A549 (cell line): ENCODE results near the gene PIGZ.

Experiments used
- KDM1A ChIP-seq: fragments of 200-600 bp; sonication (generic); IDR thresholded peaks from 2 replicates; pipeline ENCODE4 v1.6.1; 2016; ENCODE audit warnings: low read depth, mild to moderate bottlenecking
- MYC ChIP-seq: IDR thresholded peaks from 2 replicates; pipeline ENCODE4 v1.6.1; 2012; ENCODE audit warnings: mild to moderate bottlenecking, inconsistent platforms, low read length, improper control_type of control experiment, borderline replicate concordance
- RCOR1 ChIP-seq: fragments of 150-350 bp; IDR thresholded peaks from 2 replicates; pipeline ENCODE4 v1.6.1; 2014; ENCODE audit warnings: antibody characterized with exemption, low read length, low read depth
- ZFP36 ChIP-seq: fragments of 450-650 bp; IDR thresholded peaks from 2 replicates; pipeline ENCODE4 v1.6.1; 2014; ENCODE audit warnings: borderline replicate concordance; ENCODE audit not compliant: partially characterized antibody
- TF ChIP-seq, protein P1 (sequence below): fragments of 200-600 bp; sonication (generic); IDR thresholded peaks from 2 replicates; pipeline ENCODE4 v1.6.1; 2016; ENCODE audit warnings: antibody characterized with exemption, mild to moderate bottlenecking, moderate library complexity
- TF ChIP-seq, protein P2 (sequence below): fragments of >200 bp; sonication (Bioruptor Twin); formaldehyde crosslinking; IDR thresholded peaks from 3 replicates; pipeline ENCODE4 v1.5.1; 2016

DNA sequence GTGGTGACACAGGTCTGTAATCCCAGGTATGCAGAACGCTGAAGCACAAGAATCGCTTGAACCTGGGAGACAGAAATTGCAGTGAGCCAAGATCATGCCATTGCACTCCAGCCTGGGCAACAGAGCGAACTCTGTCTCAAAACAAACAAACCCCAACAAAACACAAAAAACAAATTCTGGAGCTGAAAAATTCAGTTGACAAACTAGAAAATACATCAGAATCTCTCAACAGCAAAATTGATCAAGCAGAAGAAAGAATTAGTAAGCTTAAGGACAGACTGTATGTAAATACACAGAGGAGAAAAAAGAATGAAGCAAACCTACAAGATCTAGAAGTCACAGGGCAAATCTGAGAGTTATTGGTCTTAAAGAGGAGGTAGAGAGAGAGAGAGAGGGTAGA lies 51.6 kb downstream of the PIGZ start:
- TF ChIP-seq ZFP36 (no peak), KDM1A (no peak), RCOR1 (no peak), MYC (no peak)
- TF ChIP-seq, protein P1, sequence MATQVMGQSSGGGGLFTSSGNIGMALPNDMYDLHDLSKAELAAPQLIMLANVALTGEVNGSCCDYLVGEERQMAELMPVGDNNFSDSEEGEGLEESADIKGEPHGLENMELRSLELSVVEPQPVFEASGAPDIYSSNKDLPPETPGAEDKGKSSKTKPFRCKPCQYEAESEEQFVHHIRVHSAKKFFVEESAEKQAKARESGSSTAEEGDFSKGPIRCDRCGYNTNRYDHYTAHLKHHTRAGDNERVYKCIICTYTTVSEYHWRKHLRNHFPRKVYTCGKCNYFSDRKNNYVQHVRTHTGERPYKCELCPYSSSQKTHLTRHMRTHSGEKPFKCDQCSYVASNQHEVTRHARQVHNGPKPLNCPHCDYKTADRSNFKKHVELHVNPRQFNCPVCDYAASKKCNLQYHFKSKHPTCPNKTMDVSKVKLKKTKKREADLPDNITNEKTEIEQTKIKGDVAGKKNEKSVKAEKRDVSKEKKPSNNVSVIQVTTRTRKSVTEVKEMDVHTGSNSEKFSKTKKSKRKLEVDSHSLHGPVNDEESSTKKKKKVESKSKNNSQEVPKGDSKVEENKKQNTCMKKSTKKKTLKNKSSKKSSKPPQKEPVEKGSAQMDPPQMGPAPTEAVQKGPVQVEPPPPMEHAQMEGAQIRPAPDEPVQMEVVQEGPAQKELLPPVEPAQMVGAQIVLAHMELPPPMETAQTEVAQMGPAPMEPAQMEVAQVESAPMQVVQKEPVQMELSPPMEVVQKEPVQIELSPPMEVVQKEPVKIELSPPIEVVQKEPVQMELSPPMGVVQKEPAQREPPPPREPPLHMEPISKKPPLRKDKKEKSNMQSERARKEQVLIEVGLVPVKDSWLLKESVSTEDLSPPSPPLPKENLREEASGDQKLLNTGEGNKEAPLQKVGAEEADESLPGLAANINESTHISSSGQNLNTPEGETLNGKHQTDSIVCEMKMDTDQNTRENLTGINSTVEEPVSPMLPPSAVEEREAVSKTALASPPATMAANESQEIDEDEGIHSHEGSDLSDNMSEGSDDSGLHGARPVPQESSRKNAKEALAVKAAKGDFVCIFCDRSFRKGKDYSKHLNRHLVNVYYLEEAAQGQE, result no peak
- TF ChIP-seq, protein P2, sequence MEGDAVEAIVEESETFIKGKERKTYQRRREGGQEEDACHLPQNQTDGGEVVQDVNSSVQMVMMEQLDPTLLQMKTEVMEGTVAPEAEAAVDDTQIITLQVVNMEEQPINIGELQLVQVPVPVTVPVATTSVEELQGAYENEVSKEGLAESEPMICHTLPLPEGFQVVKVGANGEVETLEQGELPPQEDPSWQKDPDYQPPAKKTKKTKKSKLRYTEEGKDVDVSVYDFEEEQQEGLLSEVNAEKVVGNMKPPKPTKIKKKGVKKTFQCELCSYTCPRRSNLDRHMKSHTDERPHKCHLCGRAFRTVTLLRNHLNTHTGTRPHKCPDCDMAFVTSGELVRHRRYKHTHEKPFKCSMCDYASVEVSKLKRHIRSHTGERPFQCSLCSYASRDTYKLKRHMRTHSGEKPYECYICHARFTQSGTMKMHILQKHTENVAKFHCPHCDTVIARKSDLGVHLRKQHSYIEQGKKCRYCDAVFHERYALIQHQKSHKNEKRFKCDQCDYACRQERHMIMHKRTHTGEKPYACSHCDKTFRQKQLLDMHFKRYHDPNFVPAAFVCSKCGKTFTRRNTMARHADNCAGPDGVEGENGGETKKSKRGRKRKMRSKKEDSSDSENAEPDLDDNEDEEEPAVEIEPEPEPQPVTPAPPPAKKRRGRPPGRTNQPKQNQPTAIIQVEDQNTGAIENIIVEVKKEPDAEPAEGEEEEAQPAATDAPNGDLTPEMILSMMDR, result no peak
